Kidney glomerular epithelial cell (primary cell): ENCODE measurements around the gene APOBEC3C.
"Not testable (repeated sequence)": the region's sequence is repeated elsewhere in the genome, so short reads cannot be mapped to it uniquely, and the experiment has no call there.

Source experiments
- DNase-seq: peaks from one replicate; lab custom pipeline; 2025; lab: John Stamatoyannopoulos, UW

APOBEC3C gene

DNA sequence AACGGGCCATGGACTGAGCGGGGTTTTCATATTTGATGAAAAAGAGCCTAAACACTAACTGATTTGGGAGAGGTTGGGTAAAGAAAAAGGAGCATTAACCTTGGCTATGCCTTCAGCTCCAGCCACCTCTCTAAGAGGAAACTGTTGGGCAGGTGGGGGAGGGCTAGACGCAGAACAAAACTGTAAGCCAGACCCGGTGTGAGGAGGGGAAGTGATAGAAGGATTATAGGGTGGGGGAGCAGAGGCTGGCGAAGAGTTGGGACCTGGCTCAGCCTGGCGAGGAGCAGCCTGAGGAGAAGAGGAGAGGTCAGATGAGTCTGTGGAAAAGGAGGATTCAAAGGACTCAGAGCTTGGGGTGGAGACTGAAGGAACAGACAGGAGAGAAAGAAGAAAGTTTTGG is 47.2 kb downstream of the APOBEC3C start:
- not testable (repeated sequence) for DNase-seq

DNA sequence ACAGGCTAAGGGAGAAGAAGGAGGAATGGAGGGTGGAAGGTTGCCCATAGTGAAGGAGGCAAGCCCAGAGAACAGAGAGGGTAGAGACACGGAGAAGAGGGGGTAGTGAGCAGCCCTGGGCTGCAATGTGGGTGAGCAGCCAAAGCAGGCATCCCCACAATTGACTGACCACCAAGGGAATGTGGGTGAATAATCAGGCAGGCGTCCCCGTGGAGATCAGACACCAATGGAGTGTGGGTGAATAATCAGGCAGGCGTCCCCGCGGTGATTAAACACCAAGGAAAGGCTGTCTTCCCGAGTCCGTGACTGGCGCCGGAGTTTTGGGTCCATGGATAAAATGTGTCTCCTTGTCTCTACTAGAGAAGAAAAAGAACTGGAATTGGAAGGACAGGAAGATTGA is 47.9 kb downstream of the APOBEC3C start:
- not testable (repeated sequence) for DNase-seq

DNA sequence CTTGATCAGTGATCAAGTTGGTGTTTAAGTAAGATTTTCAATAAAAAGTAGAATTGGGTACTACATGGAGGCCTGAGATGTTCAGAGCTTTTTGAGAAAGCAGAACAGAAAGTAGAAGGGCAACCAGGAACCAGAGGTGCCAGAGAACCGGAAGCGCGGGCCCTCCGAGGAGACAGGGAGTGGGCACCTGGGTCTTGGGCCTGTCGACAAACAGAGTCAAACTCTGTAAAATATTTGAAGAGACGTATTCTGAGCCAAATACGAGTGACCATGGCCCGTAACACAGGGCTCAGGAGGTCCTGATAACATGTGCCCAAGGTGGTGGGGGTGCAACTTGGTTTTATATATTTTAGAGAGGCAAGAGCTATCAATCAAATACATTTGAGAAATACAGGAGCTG is 49.8 kb downstream of the APOBEC3C start:
- DNase-seq: not testable (repeated sequence)

DNA sequence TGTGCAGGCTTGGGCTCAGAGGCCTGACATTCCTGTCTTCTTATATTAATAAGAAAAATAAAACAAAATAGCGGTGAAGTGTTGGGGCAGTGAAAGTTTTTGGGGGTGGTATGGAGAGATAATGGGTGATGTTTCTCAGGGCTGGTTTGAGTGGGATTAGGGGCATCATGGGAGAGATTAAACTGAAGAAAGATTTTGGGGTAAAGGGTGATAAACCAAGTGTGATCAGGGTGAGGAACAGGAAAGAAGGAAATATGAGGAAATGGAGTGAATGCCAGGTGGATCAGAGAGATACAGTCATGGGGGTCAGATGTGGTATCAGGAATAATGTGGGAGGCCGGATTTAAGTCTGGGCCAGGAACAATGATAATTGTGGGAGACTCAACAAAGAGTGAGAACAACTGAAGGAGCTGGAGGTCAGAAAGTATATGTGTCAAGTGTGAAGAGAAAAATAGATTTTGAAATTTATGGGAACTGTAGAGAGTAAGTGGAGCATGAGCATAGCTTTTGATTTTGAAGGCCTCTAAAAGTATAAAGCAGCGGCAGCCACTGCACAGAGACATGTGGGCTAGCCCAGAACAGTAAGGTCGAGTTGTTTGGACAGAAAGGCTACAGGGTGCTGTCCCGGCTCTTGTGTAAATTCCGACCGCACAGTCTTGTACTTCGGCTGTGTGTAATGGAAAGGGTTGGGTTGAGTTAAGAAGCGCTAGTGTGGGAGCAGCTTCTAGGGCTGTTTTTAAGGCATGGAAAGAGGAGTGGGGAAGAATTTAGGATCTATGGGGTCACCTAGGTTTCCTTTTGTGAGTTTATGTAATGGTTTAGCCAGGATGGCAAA is 52.6 kb downstream of the APOBEC3C start:
- not testable (repeated sequence) for DNase-seq

DNA sequence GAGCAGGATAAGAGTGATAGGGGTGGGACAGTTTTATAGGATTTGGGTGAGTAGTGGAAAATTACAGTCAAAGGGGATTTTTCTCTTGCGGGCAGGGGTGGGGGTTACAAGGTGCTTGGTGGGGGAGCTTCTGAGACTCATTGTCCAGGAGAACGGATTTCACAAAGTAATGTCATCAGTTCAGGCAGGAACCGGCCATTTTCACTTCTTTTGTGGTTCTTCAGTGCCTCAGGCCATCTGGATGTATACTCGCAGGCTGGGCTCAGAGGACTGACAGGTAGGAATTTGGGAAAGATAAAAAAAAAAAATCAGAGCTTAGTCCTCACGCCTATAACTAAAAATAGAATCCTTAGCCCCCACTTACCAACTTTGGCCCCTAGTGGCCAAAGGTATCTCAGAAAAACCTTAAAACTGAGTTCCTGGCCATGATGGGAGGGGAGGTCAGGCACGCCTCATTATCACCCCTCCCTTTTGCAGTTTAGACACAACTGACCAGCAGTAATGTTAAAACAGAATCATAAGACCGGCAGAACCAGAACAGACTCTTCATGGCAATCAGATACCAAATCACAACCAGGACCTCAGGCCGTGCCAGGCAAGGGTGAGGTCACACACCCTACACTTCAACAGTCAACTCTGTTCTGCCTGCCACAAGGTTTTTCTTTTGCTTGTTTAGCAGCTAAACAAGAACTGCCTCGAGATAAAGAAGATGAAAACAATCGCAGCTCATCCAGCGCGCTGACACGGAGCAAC is 54.2 kb downstream of the APOBEC3C start:
- no peak for DNase-seq
